HFFc6 (cell line): ENCODE data around the gene HTR7. TPM values are rescaled to one million over a fixed set of nuclear protein-coding genes. Genes with fewer than 3 reads are reported as not detected.

Experiments
- DNase-seq: peaks from one replicate; pipeline ENCODE4 v3.0.0-alpha.2; 2018
- H3K27ac Mint-ChIP-seq: 2 replicates; pipeline ENCODE4 v1.8.0; 2020; ENCODE audit warnings: mild to moderate bottlenecking, mixed read lengths
- H3K27me3 Mint-ChIP-seq: 2 replicates; pipeline ENCODE4 v1.8.0; 2021; ENCODE audit warnings: mild to moderate bottlenecking, moderate library complexity, mixed read lengths; ENCODE audit not compliant: insufficient read depth
- H3K36me3 Mint-ChIP-seq: 2 replicates; pipeline ENCODE4 v1.8.0; 2021; ENCODE audit warnings: low read depth, mixed read lengths
- H3K4me1 Mint-ChIP-seq: 2 replicates; pipeline ENCODE4 v1.8.0; 2020; ENCODE audit warnings: low read depth, mixed read lengths
- H3K4me3 Mint-ChIP-seq: 2 replicates; pipeline ENCODE4 v1.8.0; 2020; ENCODE audit warnings: mild to moderate bottlenecking, moderate library complexity, mixed read lengths
- H3K9me3 Mint-ChIP-seq: 2 replicates; pipeline ENCODE4 v1.8.0; 2020; ENCODE audit warnings: mild to moderate bottlenecking, mixed read lengths
- total RNA-seq, 6 experiments: library from RNA; stranded (reverse); fragmentation: NEBNext Ultra II Directional; extraction: Animal tissue kit (Norgen Biotek cat#: 25700); gene quantifications; 2 replicates in 1 of 6; 3 replicates in 5 of 6; pipeline ENCODE4 v1.2.3, GENCODE V29; 2021
- TF ChIP-seq, protein P1 (sequence below): fragments of 200-600 bp; sonication (generic); IDR thresholded peaks from 2 replicates; pipeline ENCODE4 v1.5.0; 2021; ENCODE audit warnings: antibody characterized with exemption, mild to moderate bottlenecking

HTR7 gene
- total RNA-seq, 6 experiments from 2014 or later = 0.23 to 0.50 (median 0.30) TPM

DNA sequence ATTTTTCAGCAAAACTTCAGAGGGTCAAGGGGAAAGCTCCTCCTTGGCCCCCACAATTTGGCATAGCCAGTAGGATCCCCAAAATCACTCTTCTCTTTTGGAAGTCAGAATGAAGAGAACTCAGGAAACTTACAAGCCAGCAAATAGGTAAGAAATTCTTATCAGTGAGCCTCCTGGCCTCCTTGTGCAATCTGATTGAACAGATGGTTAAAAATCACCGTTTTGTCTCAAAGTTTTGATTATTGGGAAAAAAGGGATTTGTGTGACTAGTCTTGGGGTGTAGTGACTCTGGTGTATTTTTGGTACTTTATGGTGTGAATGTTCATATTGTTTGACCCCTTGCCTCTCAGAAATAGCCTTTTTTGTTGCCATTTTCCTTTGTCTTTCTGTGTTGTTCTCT lies 56.2 kb downstream of the HTR7 start:
- no peaks in the 10 kb centered on the region for H3K9me3 Mint-ChIP-seq
- H3K27me3 Mint-ChIP-seq = peaks cover 11% of the 10 kb centered on the region; the same call in 1 of the 2 replicates
- H3K36me3 Mint-ChIP-seq = no peaks in the 10 kb centered on the region
- H3K4me3 Mint-ChIP-seq = no peak overlapping the region
- no peaks in the 10 kb centered on the region for H3K4me1 Mint-ChIP-seq
- DNase-seq = no peak
- TF ChIP-seq, protein P1, sequence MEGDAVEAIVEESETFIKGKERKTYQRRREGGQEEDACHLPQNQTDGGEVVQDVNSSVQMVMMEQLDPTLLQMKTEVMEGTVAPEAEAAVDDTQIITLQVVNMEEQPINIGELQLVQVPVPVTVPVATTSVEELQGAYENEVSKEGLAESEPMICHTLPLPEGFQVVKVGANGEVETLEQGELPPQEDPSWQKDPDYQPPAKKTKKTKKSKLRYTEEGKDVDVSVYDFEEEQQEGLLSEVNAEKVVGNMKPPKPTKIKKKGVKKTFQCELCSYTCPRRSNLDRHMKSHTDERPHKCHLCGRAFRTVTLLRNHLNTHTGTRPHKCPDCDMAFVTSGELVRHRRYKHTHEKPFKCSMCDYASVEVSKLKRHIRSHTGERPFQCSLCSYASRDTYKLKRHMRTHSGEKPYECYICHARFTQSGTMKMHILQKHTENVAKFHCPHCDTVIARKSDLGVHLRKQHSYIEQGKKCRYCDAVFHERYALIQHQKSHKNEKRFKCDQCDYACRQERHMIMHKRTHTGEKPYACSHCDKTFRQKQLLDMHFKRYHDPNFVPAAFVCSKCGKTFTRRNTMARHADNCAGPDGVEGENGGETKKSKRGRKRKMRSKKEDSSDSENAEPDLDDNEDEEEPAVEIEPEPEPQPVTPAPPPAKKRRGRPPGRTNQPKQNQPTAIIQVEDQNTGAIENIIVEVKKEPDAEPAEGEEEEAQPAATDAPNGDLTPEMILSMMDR = no peak
- no peak overlapping the region for H3K27ac Mint-ChIP-seq

- Mint-ChIP-seq H3K4me3 (no peak overlapping the region), H3K36me3 (no peaks in the 10 kb centered on the region), H3K9me3 (no peaks in the 10 kb centered on the region), H3K27ac (no peak overlapping the region), H3K27me3 (peaks cover 11% of the 10 kb centered on the region; the same call in 1 of the 2 replicates), H3K4me1 (no peaks in the 10 kb centered on the region)
- no peak for DNase-seq
- TF ChIP-seq, protein P1 = no peak
Measured at GRCh38 chr10:90800232-90800796, 57.5 kb downstream of the HTR7 start.

DNA sequence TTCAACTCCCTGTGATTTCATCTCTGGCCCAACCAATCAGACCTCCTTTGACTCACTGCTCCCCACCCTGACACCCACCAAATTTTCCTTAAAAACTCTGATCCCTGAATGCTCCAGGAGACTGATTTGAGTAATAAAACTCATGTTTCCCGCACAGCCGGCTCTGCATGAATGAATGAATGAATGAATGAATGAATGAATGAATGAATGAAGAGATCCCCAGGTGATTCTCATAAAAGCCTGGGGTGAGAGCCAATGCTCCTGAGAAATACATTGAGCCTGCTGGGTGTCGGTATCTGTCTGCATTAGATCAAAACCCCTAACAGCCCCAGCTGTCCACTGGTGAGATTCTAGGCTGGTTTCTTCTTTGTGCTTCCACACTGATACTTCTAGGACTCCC lies 58.7 kb downstream of the HTR7 start:
- Mint-ChIP-seq H3K27me3 (peaks cover 13% of the 10 kb centered on the region; the same call in 1 of the 2 replicates), H3K9me3 (no peaks in the 10 kb centered on the region), H3K4me3 (no peak overlapping the region), H3K4me1 (no peaks in the 10 kb centered on the region), H3K36me3 (no peaks in the 10 kb centered on the region), H3K27ac (no peak overlapping the region)
- no peak for DNase-seq
- TF ChIP-seq, protein P1 = no peak

DNA sequence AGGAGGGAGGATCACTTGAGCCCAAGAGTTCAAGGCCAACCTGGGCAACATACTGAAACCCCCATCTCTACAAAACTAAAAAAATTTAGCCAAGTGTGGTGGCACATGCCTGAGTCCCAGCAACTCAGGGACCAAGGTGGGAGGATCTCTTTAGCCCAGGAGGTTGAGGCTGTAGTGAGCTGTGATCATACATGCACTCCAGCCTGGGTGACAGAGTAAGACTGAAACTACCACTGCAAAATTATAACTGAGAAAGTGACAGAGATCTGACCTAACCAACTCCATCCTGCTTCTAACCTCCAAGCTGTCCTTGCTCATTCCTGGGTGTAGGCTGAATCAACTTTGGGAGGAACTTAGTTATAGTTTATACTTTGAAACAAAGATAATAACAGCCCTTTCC lies 59.4 kb downstream of the HTR7 start:
- Mint-ChIP-seq H3K4me1 (no peaks in the 10 kb centered on the region), H3K27ac (no peak overlapping the region), H3K27me3 (peaks cover 15% of the 10 kb centered on the region), H3K4me3 (no peak overlapping the region), H3K9me3 (no peaks in the 10 kb centered on the region), H3K36me3 (no peaks in the 10 kb centered on the region)
- no peak for DNase-seq
- TF ChIP-seq, protein P1 = no peak

DNA sequence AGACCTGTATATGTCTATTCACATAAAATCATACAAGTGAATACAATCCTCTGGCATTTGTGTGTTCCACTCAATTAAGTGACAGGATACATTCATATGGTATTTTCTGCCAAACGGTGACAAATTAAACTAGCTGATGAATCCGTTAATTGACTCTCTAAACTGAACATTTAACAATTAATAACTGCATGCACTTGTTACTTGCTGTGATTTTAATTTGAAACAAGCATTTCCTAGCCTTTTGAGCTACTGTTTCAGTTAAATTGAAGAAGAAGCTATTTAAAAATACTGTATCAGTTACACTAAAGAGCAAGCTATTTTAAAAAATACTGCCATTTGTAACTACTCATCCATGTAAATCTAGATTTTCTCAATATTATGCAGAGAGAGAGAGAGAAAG lies 67.4 kb downstream of the HTR7 start:
- no peaks in the 10 kb centered on the region for H3K36me3 Mint-ChIP-seq
- TF ChIP-seq, protein P1 = no peak
- no peak overlapping the region for H3K4me3 Mint-ChIP-seq
- no peak overlapping the region for H3K27ac Mint-ChIP-seq
- peaks cover 13% of the 10 kb centered on the region for H3K27me3 Mint-ChIP-seq
- H3K4me1 Mint-ChIP-seq = no peaks in the 10 kb centered on the region
- no peak for DNase-seq
- H3K9me3 Mint-ChIP-seq = no peaks in the 10 kb centered on the region
